Islet of Langerhans (tissue), 1 donor: ENCODE results near the gene ZFP91.

Source experiments
- FAIRE-seq: peaks from one replicate; lab custom pipeline; 2011; peaks lifted over from hg19 to GRCh38; lab: Jason Lieb, UNC

The ZFP91 gene

DNA sequence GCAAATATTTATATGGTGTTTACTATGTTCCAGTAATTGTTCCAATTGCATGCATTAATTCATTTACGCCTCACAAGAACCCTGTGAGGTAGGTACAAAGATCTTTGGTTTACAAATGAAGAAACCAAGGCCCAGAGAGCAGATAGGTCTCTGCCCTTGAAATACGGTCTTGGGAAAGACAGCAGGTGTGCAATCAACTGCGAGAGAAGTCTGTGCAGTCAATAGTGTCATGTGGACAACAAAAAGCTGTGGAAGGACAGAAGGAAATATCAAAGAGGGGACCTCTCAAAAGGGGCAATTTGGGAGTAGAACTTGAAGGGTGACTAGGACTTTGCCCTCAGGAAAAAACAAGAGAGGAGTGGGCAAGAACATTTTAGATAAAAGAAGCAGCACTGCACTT is 52.5 kb downstream of the ZFP91 start:
- no peak for FAIRE-seq

DNA sequence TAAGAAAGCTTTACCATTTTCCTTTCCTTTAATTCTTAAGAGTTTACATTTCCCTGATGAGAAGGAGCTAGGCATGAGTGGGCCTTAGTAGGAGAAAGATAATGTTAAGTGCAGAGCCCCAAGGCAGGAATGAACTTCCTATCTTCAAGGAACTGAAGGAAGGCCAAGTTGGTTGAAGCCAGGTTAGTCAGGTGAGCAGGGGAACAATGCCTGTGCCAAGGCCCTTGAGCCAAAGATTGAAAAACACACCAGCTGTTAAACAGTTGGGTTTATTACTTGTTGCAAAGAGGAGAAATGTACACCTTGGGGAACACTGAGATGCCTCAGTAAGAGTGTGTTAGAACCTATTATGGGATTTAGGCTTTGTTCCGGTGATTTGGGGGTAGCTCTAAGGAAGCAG is 53.6 kb downstream of the ZFP91 start:
- FAIRE-seq: no peak

DNA sequence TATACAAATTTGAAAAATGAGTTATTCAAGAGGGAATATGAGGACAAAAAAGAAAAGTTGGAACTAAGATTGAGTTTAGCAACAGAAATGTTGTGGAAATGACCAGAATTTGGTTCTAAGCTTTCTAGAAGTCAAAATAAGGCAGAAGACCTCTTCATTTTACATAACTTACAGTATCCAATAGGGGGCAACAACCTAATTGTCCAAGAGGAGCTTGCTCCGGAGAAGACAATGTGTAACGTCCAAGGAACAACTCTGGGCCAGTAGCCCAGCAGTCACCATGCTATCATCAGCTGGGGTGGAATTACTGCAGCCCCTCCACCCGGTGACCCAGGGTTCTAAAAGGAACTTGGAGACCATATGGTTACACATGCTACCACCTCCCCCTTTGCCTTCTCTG is 57.7 kb downstream of the ZFP91 start:
- FAIRE-seq: no peak

DNA sequence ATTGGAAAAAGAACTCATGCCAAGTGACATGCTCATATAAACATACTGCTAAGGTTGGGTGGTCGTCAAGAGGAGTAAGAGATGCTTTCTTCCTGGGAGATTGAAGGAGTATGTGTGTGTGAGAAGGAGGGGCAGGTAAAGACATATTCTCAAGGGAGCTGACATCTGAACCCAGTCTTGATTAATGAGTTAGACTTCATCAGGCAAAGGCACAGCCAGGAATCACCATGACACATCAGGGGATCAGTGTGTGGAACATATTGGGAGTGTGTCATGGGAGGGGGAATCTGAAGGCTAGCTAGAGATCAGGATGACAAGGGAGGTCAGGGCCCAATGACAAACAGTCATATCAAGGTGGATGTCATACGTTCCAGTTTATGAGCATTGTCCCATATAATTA is 58.5 kb downstream of the ZFP91 start:
- FAIRE-seq: no peak

DNA sequence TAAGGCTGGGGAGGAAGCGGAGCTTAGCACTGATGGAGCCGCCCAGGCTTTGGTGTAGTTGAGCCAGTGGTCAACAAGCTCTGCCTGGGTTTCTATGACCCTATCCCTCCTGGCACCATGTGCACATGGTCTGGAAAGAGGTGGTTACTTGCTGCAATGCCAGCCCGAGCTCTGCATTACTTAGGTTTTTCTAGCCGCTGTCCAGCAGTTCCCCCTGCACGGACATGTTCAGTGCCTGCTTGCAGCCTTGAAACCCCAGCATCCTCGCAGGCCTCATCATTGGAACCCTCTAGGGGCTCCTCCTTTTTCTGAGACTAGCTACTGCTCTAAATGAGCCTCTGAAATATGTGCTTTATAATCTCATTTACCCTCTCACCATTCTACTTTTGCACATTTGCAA is 60.2 kb downstream of the ZFP91 start:
- no peak for FAIRE-seq

DNA sequence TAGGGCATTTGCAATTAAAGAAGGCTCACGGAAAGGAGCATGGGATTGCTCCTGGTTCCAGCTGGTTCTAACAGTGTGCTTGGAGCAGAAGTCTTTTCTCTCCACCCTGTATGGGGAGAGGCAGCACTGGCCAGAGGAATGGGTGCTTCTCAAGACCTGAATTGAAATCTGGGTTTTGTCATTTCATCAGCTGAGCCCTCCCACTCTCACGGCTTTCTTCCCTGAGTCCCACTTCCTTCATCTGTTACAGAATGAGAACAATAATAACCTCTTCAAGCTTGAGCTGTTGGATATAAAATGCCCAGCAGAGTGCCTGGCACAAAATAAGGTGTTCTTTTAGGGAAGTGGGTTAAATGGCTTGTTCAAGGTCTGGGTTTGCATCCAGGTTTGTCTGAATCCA is 60.8 kb downstream of the ZFP91 start:
- FAIRE-seq: no peak

DNA sequence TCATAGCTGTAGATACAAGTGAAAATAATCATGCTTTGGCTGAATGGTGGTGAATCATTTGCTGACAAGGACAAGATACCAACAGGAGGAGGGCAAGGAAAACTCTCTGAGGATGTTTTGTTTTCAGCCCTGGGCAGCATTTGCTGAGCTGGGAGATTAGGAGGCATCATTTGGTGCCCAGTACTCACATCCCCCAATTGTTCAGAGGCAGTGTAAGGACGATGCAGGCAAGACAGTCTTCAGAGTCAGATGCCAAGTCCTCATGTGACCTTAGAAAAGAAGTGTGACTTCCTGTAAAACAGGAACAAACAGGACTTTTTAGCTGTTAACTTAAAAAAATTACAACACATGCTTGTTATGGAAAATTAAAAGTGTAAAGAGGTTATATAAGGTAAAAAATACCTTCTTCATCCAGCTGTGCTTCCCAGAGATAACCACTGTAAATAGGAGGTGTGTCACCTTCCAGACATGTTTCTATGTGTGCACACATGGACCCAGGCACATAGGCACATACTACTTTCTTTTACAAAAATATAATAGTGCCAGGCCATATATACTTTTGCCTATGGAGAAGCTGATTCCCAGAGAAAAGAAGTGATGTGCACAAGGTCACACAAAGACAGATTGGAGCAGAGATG is 61.6 kb downstream of the ZFP91 start:
- no peak for FAIRE-seq

DNA sequence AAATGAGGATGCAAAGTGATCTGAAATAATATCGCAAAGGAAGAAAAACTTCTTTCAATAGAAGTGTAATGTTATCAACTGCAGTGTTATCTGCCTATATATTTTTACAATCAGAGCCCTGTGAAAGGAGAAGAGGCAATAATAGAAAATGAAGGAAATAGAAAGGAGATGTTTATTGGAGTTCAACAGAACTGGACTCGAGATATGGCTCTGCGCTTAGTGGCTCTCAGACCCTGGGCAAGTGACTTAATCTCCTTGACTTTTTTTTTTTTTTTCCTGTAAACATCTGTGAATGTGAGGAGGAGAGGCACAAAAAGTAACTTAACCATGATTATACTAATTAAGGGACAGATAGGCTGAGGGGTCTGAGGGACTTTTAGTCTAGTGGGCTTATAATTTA is 62.5 kb downstream of the ZFP91 start:
- FAIRE-seq: no peak

DNA sequence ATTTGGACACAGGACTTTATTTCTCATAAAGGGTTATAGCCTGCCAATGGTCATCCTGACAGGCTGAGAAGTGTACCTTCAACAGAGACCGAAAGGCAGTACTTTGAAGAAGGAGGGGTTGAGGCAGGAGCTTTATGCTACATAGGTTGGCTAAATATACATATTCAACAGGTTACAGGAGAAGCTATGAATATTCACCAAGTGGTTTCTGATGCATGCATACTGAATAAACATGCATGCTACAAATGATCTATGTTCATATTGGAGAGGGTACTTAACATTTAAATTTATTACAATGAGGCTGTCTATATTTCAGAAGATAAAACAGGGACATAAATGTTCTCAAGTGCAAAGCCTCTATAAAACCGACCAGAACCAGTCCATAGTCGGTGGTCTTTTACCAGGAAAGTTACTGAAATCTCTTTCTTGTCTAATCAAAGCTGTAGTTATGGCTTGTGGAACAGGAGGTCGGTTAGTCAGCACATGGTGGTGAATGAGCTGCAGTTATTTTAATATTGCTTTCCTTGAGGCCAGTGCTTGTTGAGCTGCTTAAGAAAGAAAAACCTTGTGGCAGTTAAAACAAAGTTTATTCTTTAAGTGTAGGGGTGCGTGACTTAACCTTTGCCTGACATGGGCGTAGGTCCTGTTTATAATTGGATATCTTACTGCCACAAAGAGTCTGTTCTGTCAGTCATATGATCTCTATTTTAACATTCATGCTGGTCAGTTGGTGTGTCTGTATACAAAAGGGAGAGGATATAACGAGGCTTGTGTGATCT is 63.1 kb downstream of the ZFP91 start:
- FAIRE-seq: no peak

DNA sequence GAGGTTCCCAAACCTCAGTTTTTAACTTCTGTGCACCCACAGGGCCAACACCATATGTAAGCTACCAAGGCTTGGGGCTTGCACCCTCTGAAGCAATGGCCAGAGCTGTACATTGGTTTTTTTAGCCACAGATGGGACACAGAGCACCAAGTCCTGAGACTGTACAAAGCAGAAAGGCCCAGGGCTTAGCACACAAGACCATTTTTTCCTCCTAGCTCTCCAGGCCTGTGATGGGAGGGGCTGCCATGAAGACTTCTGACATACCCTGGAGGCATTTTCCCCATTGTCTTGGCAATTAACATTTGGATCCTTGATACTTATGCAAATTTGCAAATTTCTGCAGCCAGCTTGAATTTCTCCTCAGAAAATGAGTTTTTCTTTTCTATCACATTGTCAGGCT is 67.0 kb downstream of the ZFP91 start:
- FAIRE-seq: no peak

DNA sequence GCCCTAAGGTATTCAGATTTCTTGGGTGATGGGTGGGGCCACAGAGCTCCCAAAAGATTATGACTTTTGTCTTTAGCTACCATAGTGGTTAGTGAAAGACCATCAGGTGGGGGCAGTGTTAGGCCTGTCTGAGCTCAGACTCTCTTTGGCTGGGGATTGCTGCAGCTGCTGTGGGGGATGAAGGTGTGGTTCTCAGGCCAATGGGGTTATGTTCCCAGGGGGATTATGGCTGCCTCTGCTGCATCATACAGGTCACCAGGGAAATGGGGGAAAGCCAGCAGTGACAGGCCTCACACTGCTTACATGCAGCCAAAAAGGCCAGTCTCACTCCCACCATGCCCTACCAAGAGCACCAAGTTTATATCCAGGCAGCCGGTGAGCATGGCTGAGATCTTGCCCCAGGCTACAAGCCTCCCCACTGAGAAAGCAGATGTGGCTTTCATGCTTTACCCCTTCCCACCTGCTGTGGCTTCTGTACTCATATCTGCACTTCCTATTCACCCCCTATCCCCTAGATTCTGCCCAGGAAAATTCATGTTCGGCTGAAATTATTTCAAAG is 68.4 kb downstream of the ZFP91 start:
- no peak for FAIRE-seq

DNA sequence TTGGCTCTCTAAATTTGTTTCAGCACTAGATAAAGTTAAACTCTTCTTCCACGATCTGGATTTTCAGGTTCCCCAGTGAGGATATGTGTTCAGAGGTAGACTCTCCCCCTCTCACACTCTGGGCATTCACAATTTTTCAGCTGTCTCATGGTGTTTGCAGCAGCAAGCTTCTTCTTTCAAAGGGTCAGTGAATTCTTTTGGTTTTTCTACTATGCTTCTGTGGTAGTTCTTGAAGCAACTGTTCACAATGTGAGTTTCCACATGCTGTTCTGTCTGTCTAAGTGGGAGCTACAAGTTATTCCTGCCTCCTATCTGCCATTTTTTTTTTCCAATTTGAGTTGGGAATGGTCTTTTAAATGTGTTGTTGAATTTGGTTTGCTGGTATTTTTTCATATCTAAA is 69.0 kb downstream of the ZFP91 start:
- no peak for FAIRE-seq

DNA sequence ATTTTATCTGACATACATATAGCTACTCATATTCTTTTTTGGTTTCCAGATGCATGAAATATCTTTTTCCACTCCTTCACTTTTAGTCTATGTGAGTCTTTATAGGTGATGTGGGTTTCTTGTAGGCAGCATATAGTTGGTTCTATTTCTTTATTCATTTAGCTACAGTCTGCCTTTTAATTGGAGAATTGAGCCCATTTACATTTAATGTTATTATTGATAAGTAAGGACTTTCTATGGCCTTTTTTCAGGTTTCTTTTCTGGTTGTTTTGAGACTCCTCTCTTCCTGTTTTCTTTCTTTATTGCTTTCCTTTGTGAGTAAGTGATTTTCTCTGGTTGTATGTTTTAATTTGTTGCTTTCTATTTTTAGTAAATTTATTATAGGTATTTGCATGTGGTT is 70.8 kb downstream of the ZFP91 start:
- FAIRE-seq: no peak

DNA sequence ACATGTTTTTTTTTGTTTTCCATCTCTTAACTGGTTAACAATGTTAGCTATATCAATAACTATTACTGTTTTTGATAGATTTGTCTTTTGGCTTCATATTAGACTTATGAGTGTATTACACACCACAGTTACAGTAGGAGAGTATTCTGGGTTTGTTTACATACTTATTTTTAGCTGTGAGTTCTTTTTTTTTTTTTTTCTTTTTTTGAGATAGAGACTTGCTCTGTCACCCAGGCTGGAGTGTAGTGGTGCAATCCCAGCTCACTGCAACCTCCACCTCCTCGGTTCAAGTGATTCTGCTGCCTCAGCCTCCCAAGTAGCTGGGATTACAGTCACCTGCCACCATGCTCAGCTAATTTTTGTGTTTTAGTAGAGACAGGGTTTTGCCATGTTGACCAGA is 71.6 kb downstream of the ZFP91 start:
- no peak for FAIRE-seq

DNA sequence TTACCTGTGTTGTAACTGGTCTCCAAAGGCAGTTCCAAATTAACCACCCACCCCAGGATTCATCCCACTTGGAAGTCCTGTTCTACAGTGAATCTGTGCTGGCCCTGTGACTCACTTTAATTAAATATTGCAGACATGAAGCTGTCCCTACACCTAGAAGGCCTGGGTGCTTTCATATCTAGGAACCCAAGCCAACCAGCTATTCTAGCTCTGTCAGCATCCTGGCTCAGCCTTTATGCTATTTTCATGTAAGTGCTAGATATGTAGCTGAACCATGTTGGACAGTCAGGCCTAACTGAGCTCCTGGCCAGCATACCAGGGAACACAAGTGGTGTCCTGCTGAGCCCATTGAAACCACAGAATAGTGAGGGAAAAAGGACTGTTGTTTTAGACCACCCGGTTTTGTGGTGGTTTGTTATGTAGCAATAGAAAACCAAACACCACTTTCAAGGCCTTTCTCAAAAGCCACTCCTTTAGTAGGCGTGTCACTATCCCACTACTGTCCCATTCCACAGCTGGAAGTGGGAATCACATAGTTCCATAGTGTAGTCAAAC is 73.9 kb downstream of the ZFP91 start:
- FAIRE-seq: no peak

DNA sequence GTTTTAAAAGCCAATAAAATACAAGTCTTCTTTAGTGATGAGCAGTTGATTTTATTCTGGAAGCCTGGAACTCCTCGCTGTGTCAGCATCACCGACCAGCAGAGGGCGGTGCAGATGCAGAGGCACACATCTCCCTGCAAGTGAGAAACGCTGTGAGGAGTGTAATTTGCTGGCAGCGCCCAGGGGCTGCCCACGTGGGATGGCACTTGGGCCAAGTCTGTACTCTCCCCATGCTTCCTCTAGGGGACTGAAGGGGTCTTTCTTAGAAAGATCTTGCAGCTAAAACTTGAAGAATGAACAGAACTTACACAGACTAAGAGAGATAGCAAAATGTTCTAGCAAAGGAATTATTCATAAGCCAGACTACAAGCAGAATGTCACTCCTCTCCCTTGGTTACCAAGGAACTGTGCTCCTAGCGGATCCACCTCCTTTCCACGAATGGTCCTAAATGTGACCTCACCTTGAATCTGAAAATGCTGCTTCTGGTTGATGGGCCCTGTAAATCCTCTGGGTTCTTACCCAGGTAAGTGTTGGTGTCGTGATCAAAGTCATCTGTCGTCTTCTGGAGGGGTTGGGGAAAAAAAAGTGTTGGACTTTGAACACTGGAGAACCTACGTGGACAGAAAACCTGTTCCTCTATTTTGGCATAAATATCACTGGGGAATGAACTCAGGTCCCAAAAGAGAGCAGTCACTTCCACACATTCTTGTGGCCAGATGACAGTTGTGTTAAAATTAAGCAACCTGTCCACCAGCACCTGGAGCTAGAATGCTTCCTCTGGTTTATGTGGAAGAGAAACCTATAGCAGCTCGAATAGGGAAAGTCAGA is 75.4 kb downstream of the ZFP91 start:
- FAIRE-seq: peak; percentile 56

DNA sequence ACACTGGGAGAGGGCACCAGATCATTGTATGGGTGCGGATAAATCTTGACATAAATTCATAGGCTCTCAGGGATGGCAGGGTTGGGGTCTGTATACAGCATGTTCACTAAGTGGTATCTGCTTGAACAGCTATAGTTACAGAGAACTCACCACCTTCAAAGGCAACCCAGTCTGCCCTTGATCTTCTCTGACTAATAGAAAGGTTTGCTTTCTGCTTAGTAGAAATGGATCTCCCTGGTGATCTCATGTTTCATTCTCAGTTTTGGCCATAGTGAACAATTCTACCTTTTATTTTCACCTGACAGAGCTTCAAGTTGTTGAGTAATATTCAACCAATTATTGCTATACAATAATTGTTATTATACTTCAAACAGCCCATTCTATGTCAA is 76.0 kb downstream of the ZFP91 start:
- FAIRE-seq: no peak

DNA sequence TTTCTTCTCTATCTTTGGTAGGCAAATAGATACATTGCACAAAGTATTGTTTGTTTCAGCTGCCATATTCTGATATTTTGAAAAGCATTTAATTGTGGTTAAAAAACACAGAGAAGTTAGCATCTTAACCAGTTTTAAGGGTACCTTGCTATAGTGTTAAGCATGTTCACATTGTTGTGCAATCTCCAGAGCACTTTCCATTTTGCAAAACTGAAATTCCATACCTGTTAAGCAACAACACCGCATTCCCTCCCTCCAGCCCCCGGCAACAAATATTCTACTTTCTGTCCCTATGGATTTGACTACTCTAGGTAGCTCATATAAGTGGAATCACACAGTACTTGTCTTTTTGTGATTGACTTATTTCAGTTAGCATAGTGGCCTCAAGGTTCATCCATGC is 77.5 kb downstream of the ZFP91 start:
- FAIRE-seq: no peak

DNA sequence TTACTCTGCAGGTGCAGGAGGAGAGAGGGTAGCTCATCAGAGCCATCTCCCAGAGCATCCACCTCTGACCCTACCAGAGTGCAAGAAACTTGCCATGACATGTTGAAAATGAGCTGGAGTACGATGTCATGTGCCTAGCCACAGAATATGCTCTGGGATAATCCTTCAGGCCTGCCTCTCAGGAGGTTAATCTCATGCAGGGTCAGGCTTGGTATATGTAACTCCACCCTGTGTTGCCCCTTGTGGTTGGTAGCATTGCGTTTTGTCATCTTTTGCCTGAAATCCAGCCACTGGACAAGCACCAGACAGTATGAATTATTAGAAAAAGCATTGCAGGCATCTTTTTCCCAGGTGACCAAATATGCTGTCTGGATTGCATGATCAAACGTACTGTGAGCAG is 79.8 kb downstream of the ZFP91 start:
- FAIRE-seq: no peak

DNA sequence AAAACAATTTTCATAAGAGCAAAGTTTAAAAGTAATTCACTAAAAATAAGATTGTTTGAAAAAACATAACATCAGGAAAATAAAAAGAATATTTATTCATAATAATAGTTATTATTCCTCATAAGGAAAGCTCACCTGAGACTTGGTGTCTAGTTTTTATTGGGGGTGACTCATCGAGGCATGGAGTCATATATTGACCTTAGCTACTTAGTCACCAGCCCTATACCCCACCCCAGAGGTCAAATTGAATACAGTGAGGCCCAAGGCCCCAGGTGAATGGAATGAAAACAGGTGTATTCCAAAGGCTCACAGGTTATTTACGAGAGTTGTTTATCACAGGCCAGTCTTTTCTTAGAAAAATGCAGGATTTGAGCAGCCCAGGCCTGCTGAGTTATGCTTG is 80.5 kb downstream of the ZFP91 start:
- no peak for FAIRE-seq

DNA sequence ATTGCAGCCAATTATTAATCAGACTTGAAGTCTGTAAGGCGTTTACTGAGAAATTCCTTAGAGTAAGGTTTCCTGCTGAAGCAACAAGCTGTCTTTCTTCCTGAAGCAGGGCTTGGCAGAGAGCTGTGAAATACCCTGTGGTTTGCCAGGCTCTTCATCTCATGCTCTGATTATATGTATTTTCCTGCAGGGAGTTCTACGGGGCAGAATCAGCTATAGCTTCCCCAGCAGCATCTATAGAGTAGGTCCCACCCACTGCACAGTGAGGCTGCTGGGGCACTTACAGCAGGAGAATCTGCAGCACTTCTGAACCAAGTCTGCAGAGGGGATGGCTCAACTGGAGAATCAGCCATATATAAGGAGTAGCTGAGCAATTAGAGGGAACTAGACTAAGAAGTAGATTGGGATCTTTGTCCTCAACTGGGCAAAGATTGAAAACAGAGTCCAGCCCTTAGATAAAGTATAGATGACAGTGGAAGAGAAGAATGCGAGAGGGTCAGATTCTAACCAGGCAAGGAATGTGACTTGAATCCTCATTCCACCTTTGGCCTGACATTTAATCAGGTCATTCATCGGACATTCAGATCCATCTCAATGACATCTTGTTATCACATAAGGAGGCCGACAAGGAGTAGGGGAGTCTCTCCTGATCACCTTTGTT is 81.2 kb downstream of the ZFP91 start:
- no peak for FAIRE-seq
